ENCODE data around the gene ETV6.

The ETV6 gene

GRCh38 chr12:11673666-11674461 lies 24.4 kb downstream of the ETV6 start:
- TF ChIP-seq, protein P1, sequence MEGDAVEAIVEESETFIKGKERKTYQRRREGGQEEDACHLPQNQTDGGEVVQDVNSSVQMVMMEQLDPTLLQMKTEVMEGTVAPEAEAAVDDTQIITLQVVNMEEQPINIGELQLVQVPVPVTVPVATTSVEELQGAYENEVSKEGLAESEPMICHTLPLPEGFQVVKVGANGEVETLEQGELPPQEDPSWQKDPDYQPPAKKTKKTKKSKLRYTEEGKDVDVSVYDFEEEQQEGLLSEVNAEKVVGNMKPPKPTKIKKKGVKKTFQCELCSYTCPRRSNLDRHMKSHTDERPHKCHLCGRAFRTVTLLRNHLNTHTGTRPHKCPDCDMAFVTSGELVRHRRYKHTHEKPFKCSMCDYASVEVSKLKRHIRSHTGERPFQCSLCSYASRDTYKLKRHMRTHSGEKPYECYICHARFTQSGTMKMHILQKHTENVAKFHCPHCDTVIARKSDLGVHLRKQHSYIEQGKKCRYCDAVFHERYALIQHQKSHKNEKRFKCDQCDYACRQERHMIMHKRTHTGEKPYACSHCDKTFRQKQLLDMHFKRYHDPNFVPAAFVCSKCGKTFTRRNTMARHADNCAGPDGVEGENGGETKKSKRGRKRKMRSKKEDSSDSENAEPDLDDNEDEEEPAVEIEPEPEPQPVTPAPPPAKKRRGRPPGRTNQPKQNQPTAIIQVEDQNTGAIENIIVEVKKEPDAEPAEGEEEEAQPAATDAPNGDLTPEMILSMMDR (IDR thresholded peaks at IDR 0.05), result no peak
- DNase-seq, result no peak
- Mint-ChIP-seq H3K4me1 (peaks cover 71% of the 10 kb centered on the region), H3K4me3 (no peak overlapping the region), H3K27ac (no peak overlapping the region), H3K27me3 (ENCODE audit: low read depth, poor library complexity) (peaks cover 5% of the 10 kb centered on the region), H3K36me3 (ENCODE audit: low read depth) (peaks cover 11% of the 10 kb centered on the region), H3K9me3 (no peaks in the 10 kb centered on the region)

DNA sequence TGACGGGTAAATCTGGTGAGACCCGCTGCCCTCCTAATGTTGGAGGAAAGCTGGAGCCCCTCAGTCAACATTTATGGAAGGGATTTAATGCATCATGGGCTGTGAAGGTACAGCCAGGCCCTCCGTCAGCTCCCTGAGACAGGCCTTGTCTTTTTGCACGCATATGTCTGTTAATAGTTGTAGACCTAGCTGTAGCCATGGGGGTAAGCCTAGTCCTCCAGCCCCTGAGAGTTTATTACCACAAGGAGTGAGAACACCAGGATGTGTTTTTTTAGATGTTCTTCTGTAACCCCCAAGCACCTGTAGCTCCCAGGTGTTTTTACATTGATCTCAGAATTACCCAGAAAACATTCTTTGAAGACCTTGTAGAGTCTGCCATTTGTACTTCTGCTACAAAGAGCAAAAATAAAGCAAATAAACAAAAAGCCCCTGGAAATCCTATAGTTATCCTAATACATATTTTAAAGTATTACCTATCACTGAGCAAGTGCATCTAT lies 25.5 kb downstream of the ETV6 start:
- Mint-ChIP-seq H3K36me3 (ENCODE audit: low read depth) (peaks cover 11% of the 10 kb centered on the region), H3K4me1 (peaks cover 62% of the 10 kb centered on the region), H3K27me3 (ENCODE audit: low read depth, poor library complexity) (no peaks in the 10 kb centered on the region), H3K27ac (no peak overlapping the region), H3K4me3 (no peak overlapping the region), H3K9me3 (no peaks in the 10 kb centered on the region)
- DNase-seq, result no peak
- TF ChIP-seq, protein P1 (IDR thresholded peaks at IDR 0.05), result no peak

DNA sequence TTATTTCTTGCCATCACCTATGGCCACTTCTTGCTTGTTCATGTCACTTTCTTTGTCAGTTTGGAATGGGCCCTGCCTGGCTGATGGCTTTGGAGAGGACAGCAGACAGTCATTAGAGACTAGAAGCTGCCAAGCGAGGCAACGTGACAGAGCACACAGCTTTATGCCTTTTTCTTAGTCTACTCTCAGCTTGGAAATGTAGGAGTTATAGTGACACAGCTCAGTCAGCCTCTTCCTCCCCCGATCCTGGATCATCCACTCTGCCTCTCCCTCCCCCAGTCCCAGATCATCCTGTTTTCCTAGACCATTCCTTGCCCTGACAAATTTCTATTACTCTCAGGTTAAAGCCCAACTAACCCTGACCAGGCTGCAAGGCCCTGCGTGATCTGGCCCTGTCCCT lies 26.6 kb downstream of the ETV6 start:
- TF ChIP-seq, protein P1 (IDR thresholded peaks at IDR 0.05), result no peak
- Mint-ChIP-seq H3K27me3 (ENCODE audit: low read depth, poor library complexity) (no peaks in the 10 kb centered on the region), H3K4me1 (peaks cover 57% of the 10 kb centered on the region), H3K4me3 (peak overlapping the region; percentile 14), H3K27ac (peak overlapping the region; percentile 95), H3K36me3 (ENCODE audit: low read depth) (peaks cover 11% of the 10 kb centered on the region), H3K9me3 (no peaks in the 10 kb centered on the region)
- DNase-seq, result no peak

DNA sequence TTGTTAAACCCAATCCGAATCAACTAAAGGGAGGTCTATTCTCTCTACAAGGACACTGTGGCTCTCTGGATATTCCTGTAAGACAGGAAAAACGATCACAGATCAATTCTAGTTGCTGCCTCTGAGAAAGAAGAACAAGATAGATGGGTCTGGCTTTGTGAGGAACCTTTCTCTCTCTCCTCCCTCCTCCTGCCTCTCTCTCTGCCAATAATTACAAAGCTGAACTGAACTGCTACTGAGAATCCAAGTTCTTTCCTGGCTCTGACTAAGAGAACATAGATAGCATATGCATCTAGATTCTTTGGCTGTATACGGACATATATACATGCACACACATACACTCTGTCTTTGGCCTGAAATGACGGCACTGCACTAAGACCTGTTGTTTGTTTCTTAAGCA lies 27.6 kb downstream of the ETV6 start:
- DNase-seq, result no peak

GRCh38 chr12:11677752-11678151 lies 28.3 kb downstream of the ETV6 start:
- H3K9me3 Mint-ChIP-seq, result peaks cover 10% of the 10 kb centered on the region
- H3K4me3 Mint-ChIP-seq, result no peak overlapping the region
- TF ChIP-seq, protein P1 (IDR thresholded peaks at IDR 0.05), result no peak
- no peak for DNase-seq
- peaks cover 4% of the 10 kb centered on the region for H3K27me3 Mint-ChIP-seq (ENCODE audit: low read depth, poor library complexity)
- H3K36me3 Mint-ChIP-seq (ENCODE audit: low read depth), result peaks cover 23% of the 10 kb centered on the region
- H3K4me1 Mint-ChIP-seq, result peaks cover 47% of the 10 kb centered on the region
- H3K27ac Mint-ChIP-seq, result no peak overlapping the region

More for the DNA sequence above, 27.6 kb downstream of the ETV6 start:
- TF ChIP-seq, protein P1 (IDR thresholded peaks at IDR 0.05), result no peak
- Mint-ChIP-seq H3K36me3 (ENCODE audit: low read depth) (peaks cover 17% of the 10 kb centered on the region), H3K4me3 (no peak overlapping the region), H3K27ac (peak overlapping the region; percentile 61), H3K27me3 (ENCODE audit: low read depth, poor library complexity) (no peaks in the 10 kb centered on the region), H3K9me3 (peaks cover 6% of the 10 kb centered on the region), H3K4me1 (peaks cover 53% of the 10 kb centered on the region)

DNA sequence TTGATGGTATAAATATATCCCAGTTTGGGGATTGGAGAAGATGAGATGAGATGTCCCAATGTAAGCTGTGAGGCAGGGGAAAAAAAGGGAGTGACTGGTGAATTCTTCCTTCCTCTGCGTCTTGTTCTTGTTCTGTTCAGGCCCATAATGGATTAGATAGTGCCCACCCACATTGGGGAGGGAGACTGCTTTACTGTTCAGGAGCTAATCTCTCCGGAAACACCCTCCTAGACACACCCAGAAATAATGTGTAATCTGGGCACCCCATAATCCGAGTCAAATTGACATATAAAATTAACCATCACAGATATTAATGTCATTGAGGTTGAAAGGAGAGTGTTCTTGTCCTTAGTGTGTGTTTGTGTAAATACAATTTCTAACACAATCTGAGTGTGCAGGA lies 29.3 kb downstream of the ETV6 start:
- no peak overlapping the region for H3K4me3 Mint-ChIP-seq
- peaks cover 4% of the 10 kb centered on the region for H3K27me3 Mint-ChIP-seq (ENCODE audit: low read depth, poor library complexity)

More for the DNA sequence above, 29.3 kb downstream of the ETV6 start:
- TF ChIP-seq, protein P1 (IDR thresholded peaks at IDR 0.05), result no peak
- Mint-ChIP-seq H3K4me1 (peaks cover 46% of the 10 kb centered on the region), H3K27ac (no peak overlapping the region), H3K36me3 (ENCODE audit: low read depth) (peaks cover 23% of the 10 kb centered on the region), H3K9me3 (peaks cover 10% of the 10 kb centered on the region)
- DNase-seq, result no peak
